Measurements from ENCODE around the gene ERC2. TPM values are rescaled to one million over a fixed set of nuclear protein-coding genes. Genes with fewer than 3 reads are reported as not detected.

The ERC2 gene
- total and polyA plus RNA-seq, 2 of the 13 experiments (the other 11 are each of a cell fraction or from before 2014, with no cell fraction given): 0.16 to 0.22 TPM

DNA sequence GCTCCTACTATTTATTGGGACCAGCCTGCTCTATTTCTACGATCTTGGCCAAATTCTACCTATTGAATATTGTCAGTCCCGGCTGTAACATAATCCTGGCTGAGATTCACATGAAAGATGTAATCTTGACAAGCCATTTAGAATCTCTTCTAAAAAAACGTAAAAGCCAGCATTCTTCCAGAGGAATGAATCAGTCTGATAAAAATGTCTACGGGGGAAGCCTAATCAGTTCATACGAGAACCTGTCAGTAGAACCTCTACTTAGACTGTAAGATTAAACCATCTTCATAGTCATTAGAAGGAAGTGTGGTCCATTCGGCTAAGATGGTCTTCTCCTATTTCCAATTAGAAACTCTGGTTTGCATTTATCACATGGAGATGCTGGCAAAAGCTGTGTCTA lies 833.9 kb downstream of the ERC2 start:
- DNase-seq (ENCODE audit: low spot score): no peak
- ChIA-PET CTCF (ENCODE audit: low intra/inter-chr PET ratio, low total read pairs) (no interaction called here), POLR2A (no interaction called here)
- Histone ChIP-seq H3K27ac (ENCODE audit: extremely low read length, insufficient read depth, low read length) (no peak overlapping the region), H3K4me3 (replicated peaks in 1 of 3; ENCODE audit: insufficient read depth in 1 of 3, low read depth in 2 of 3, low read length in 3 of 3) (no peak overlapping the region), H3K27me3 (ENCODE audit: control insufficient read depth in 1 of 2, insufficient read depth in 2 of 2, low read length in 2 of 2) (no peaks in the 10 kb centered on the region), H3K36me3 (replicated peaks in 1 of 2; ENCODE audit: control insufficient read depth in 1 of 2, insufficient read depth in 2 of 2, low read length in 2 of 2) (no peaks in the 10 kb centered on the region), H3K9ac (ENCODE audit: insufficient read depth, low read depth, low read length) (no peak overlapping the region), H3K9me3 (ENCODE audit: low read length) (no peaks in the 10 kb centered on the region), H2AFZ (ENCODE audit: low read length) (no peak overlapping the region), H3K4me1 (ENCODE audit: insufficient read depth, low read length) (no peaks in the 10 kb centered on the region), H4K20me1 (ENCODE audit: insufficient read depth, low read length) (no peaks in the 10 kb centered on the region), H3K4me2 (ENCODE audit: low read depth, low read length) (no peak overlapping the region), H3K79me2 (ENCODE audit: insufficient read depth, low read length) (no peaks in the 10 kb centered on the region)
- WGBS (ENCODE audit: low lambda C conversion rate): 35% methylated on average over 6 of the region's 6 CpGs
- FAIRE-seq: no peak
- ATAC-seq: no peak
- intact Hi-C loops (cut with micrococcal nuclease; ENCODE audit: unreplicated experiment): no loop called here
- BruUV-seq (replicated peaks): no TSS peak
- in situ Hi-C loops (cut with HindIII; ENCODE audit: extremely low pct_ligation_motif_present, low pct_unique_long_range_greater_than_20kb): no loop called here
- TF ChIP-seq SETDB1 (CRISPR knock-in tag; IDR thresholded peaks at IDR 0.05; ENCODE audit: borderline replicate concordance) (no peak), SMAD9 (CRISPR knock-in tag; IDR thresholded peaks at IDR 0.05) (no peak), ONECUT2 (CRISPR knock-in tag; IDR thresholded peaks at IDR 0.05) (no peak), EEA1 (CRISPR knock-in tag; IDR thresholded peaks at IDR 0.05; ENCODE audit: borderline replicate concordance) (no peak), ATF1 (CRISPR knock-in tag; IDR thresholded peaks at IDR 0.05) (no peak), PCBP2 (optimal IDR thresholded peaks at IDR 0.05; ENCODE audit: low read depth, low read length, poor library complexity, severe bottlenecking) (no peak), ZIK1 (CRISPR knock-in tag; IDR thresholded peaks at IDR 0.05; ENCODE audit: borderline replicate concordance, low read depth) (no peak), KLF16 (CRISPR knock-in tag; IDR thresholded peaks at IDR 0.05) (no peak)
- TF ChIP-seq, protein P1, sequence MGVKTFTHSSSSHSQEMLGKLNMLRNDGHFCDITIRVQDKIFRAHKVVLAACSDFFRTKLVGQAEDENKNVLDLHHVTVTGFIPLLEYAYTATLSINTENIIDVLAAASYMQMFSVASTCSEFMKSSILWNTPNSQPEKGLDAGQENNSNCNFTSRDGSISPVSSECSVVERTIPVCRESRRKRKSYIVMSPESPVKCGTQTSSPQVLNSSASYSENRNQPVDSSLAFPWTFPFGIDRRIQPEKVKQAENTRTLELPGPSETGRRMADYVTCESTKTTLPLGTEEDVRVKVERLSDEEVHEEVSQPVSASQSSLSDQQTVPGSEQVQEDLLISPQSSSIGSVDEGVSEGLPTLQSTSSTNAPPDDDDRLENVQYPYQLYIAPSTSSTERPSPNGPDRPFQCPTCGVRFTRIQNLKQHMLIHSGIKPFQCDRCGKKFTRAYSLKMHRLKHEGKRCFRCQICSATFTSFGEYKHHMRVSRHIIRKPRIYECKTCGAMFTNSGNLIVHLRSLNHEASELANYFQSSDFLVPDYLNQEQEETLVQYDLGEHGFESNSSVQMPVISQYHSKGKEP (CRISPR knock-in tag; IDR thresholded peaks at IDR 0.05): no peak
- TF ChIP-seq, protein P2, sequence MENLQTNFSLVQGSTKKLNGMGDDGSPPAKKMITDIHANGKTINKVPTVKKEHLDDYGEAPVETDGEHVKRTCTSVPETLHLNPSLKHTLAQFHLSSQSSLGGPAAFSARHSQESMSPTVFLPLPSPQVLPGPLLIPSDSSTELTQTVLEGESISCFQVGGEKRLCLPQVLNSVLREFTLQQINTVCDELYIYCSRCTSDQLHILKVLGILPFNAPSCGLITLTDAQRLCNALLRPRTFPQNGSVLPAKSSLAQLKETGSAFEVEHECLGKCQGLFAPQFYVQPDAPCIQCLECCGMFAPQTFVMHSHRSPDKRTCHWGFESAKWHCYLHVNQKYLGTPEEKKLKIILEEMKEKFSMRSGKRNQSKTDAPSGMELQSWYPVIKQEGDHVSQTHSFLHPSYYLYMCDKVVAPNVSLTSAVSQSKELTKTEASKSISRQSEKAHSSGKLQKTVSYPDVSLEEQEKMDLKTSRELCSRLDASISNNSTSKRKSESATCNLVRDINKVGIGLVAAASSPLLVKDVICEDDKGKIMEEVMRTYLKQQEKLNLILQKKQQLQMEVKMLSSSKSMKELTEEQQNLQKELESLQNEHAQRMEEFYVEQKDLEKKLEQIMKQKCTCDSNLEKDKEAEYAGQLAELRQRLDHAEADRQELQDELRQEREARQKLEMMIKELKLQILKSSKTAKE (CRISPR knock-in tag; IDR thresholded peaks at IDR 0.05; ENCODE audit: borderline replicate concordance): no peak
- TF ChIP-seq, protein P3, sequence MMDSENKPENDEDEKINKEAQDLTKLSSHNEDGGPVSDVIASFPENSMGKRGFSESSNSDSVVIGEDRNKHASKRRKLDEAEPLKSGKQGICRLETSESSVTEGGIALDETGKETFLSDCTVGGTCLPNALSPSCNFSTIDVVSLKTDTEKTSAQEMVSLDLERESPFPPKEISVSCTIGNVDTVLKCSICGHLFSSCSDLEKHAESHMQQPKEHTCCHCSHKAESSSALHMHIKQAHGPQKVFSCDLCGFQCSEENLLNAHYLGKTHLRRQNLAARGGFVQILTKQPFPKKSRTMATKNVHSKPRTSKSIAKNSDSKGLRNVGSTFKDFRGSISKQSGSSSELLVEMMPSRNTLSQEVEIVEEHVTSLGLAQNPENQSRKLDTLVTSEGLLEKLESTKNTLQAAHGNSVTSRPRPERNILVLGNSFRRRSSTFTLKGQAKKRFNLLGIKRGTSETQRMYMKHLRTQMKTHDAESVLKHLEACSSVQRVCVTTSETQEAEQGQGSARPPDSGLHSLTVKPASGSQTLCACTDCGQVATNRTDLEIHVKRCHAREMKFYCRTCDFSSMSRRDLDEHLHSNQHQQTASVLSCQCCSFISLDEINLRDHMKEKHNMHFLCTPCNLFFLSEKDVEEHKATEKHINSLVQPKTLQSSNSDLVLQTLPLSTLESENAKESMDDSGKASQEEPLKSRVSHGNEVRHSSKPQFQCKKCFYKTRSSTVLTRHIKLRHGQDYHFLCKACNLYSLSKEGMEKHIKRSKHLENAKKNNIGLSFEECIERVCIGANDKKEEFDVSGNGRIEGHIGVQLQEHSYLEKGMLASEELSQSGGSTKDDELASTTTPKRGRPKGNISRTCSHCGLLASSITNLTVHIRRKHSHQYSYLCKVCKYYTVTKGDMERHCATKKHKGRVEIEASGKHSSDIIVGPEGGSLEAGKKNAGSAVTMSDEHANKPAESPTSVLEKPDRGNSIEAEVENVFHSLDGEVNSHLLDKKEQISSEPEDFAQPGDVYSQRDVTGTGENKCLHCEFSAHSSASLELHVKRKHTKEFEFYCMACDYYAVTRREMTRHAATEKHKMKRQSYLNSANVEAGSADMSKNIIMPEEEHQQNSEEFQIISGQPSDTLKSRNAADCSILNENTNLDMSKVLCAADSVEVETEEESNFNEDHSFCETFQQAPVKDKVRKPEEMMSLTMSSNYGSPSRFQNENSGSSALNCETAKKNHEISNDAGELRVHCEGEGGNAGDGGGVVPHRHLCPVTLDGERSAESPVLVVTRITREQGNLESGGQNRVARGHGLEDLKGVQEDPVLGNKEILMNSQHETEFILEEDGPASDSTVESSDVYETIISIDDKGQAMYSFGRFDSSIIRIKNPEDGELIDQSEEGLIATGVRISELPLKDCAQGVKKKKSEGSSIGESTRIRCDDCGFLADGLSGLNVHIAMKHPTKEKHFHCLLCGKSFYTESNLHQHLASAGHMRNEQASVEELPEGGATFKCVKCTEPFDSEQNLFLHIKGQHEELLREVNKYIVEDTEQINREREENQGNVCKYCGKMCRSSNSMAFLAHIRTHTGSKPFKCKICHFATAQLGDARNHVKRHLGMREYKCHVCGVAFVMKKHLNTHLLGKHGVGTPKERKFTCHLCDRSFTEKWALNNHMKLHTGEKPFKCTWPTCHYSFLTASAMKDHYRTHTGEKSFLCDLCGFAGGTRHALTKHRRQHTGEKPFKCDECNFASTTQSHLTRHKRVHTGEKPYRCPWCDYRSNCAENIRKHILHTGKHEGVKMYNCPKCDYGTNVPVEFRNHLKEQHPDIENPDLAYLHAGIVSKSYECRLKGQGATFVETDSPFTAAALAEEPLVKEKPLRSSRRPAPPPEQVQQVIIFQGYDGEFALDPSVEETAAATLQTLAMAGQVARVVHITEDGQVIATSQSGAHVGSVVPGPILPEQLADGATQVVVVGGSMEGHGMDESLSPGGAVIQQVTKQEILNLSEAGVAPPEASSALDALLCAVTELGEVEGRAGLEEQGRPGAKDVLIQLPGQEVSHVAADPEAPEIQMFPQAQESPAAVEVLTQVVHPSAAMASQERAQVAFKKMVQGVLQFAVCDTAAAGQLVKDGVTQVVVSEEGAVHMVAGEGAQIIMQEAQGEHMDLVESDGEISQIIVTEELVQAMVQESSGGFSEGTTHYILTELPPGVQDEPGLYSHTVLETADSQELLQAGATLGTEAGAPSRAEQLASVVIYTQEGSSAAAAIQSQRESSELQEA (CRISPR knock-in tag; IDR thresholded peaks at IDR 0.05; ENCODE audit: not compliant biosample characterization): no peak
